Vagina (tissue), 2 donors: ENCODE measurements around the gene CKMT2.

Source experiments
- POLR2A ChIP-seq, 2 donors: fragments of 450-650 bp; IDR thresholded peaks; one replicate each; pipeline ENCODE4 v1.6.1; 2017; ENCODE audit warnings: antibody characterized with exemption in 2 of 2, mild to moderate bottlenecking in 2 of 2, moderate library complexity in 2 of 2
- TF ChIP-seq, protein P1 (sequence below), 3 experiments: fragments of 450-650 bp in 2 of 3; fragments of 200-600 bp in 1 of 3; sonication (generic) in 1 of 3; IDR thresholded peaks; one replicate each; pipeline ENCODE4 v1.5.1; 2017 to 2019; ENCODE audit warnings: antibody characterized with exemption in 3 of 3, mild to moderate bottlenecking in 2 of 3, moderate library complexity in 2 of 3

DNA sequence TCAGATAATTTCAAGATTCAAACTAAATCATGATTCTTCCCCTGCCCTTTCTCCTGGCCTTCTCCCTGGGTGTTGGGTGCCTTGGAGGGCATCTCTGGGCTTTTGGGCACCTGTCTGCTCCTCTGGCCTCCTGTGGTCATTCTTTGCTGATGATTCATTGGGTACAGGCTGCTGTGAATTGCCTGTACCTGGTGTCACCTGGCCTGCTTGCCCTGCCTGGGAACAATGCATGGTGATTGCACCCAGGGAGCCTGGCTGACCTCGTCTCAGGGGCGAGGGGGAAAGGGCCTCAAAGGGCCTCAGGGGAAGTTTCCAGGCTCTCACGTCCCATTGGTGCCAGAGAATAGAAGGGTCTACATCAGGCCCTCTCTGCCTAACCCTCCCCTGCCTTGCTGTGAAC, 20.1 kb upstream of the CKMT2 start:
- TF ChIP-seq, protein P1, sequence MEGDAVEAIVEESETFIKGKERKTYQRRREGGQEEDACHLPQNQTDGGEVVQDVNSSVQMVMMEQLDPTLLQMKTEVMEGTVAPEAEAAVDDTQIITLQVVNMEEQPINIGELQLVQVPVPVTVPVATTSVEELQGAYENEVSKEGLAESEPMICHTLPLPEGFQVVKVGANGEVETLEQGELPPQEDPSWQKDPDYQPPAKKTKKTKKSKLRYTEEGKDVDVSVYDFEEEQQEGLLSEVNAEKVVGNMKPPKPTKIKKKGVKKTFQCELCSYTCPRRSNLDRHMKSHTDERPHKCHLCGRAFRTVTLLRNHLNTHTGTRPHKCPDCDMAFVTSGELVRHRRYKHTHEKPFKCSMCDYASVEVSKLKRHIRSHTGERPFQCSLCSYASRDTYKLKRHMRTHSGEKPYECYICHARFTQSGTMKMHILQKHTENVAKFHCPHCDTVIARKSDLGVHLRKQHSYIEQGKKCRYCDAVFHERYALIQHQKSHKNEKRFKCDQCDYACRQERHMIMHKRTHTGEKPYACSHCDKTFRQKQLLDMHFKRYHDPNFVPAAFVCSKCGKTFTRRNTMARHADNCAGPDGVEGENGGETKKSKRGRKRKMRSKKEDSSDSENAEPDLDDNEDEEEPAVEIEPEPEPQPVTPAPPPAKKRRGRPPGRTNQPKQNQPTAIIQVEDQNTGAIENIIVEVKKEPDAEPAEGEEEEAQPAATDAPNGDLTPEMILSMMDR (IDR thresholded peaks at IDR 0.05) = no peak
- TF ChIP-seq POLR2A (IDR thresholded peaks at IDR 0.05) = no peak
